Measurements from ENCODE around the gene TLCD2.
"Not testable (repeated sequence)": the region's sequence is repeated elsewhere in the genome, so short reads cannot be mapped to it uniquely, and the experiment has no call there.

Gene TLCD2

DNA sequence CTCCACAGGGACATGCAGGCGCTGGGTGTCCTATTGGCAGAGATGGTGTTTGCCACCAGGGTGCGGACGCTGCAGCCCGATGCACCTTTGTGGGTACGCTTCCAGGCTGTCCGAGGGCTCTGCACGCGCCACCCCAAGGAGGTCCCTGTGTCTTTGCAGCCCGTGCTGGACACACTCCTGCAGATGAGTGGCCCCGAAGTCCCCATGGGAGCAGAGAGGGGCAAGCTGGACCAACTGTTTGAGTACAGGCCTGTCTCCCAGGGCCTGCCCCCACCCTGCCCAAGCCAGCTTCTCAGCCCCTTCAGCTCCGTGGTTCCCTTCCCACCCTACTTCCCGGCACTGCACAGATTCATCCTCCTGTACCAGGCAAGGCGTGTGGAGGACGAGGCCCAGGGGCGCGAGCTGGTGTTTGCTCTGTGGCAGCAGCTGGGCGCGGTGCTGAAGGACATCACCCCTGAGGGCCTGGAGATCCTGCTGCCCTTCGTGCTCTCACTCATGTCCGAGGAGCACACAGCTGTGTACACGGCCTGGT is 17.1 kb upstream of the TLCD2 start:
- Histone ChIP-seq H3K4me3 (ENCODE audit: low read length in 2 of 2) (no peak overlapping the region), H3K36me3 (ENCODE audit: control insufficient read depth in 2 of 2, insufficient read depth in 2 of 2, low read length in 2 of 2) (peaks cover 9 to 21% of the 10 kb centered on the region in 2 donors), H3K9ac (ENCODE audit: low read depth in 1 of 2, low read length in 2 of 2) (no peak overlapping the region), H3K27me3 (ENCODE audit: control insufficient read depth in 2 of 2, insufficient read depth in 2 of 2, low read length in 2 of 2) (no peaks in the 10 kb centered on the region), H3K9me3 (ENCODE audit: control insufficient read depth in 2 of 2, low read length in 2 of 2) (no peaks in the 10 kb centered on the region), H3K4me1 (ENCODE audit: control insufficient read depth in 2 of 2, insufficient read depth in 2 of 2, low read length in 2 of 2) (peaks cover 19 to 23% of the 10 kb centered on the region in 2 donors), H3K27ac (ENCODE audit: low read depth in 2 of 2, low read length in 2 of 2) (no peak overlapping the region)

DNA sequence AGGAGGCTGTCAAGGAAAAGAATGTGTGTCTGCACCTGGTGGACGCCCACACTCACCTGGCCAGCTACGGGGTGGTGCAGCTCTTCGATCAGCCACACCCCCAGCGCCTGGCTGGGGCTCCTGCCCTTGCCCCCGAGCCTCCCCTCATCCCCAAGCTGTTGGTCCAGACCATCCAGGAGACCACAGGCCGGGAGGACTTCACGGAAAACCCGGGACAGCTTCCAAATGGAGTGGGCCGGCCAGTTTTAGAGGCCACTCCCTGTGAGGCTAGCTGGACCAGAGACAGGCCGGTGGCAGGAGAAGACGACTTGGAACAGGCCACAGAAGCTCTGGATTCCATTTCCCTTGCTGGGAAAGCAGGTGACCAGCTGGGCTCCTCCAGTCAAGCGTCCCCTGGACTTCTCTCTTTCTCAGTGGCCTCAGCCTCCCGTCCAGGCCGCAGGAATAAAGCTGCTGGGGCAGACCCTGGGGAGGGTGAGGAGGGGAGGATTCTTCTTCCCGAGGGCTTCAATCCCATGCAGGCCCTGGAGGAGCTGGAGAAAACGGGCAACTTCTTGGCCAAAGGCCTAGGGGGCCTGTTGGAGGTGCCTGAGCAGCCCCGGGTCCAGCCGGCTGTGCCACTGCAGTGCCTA is 16.6 kb upstream of the TLCD2 start:
- H3K9me3 ChIP-seq (ENCODE audit: control insufficient read depth in 2 of 2, low read length in 2 of 2), result no peaks in the 10 kb centered on the region
- H3K4me1 ChIP-seq (ENCODE audit: control insufficient read depth in 2 of 2, insufficient read depth in 2 of 2, low read length in 2 of 2), result peaks cover 19 to 23% of the 10 kb centered on the region in 2 donors
- peaks cover 9 to 21% of the 10 kb centered on the region in 2 donors for H3K36me3 ChIP-seq (ENCODE audit: control insufficient read depth in 2 of 2, insufficient read depth in 2 of 2, low read length in 2 of 2)
- H3K27ac ChIP-seq (ENCODE audit: low read depth in 2 of 2, low read length in 2 of 2), result no peak overlapping the region
- no peaks in the 10 kb centered on the region for H3K27me3 ChIP-seq (ENCODE audit: control insufficient read depth in 2 of 2, insufficient read depth in 2 of 2, low read length in 2 of 2)
- no peak overlapping the region for H3K9ac ChIP-seq (ENCODE audit: low read depth in 1 of 2, low read length in 2 of 2)
- no peak overlapping the region for H3K4me3 ChIP-seq (ENCODE audit: low read length in 2 of 2)

DNA sequence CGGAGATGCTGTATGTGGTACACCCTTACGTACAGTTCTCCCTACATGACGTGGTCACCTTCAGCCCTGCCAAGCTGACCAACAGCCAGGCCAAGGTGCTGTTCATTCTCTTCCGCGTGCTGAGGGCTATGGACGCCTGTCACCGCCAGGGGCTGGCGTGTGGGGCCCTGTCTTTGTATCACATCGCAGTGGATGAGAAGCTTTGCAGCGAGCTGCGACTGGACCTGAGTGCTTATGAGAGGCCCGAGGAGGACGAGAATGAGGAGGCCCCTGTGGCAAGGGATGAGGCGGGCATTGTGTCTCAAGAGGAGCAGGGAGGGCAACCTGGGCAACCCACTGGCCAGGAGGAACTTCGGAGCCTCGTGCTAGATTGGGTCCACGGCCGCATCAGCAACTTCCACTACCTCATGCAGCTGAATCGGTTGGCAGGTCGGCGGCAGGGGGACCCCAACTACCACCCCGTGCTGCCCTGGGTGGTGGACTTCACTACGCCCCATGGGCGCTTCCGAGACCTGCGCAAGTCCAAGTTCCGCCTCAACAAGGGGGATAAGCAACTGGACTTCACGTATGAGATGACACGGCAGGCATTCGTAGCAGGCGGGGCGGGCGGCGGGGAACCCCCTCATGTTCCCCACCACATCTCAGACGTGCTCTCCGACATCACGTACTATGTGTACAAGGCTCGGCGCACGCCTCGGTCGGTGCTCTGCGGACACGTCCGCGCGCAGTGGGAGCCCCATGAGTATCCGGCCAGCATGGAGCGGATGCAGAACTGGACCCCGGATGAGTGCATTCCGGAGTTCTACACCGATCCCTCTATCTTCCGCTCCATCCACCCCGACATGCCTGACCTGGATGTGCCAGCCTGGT is 15.7 kb upstream of the TLCD2 start:
- Histone ChIP-seq H3K27ac (ENCODE audit: low read depth in 2 of 2, low read length in 2 of 2) (no peak overlapping the region), H3K9ac (ENCODE audit: low read depth in 1 of 2, low read length in 2 of 2) (peak overlapping the region; percentile 6 to 65)

DNA sequence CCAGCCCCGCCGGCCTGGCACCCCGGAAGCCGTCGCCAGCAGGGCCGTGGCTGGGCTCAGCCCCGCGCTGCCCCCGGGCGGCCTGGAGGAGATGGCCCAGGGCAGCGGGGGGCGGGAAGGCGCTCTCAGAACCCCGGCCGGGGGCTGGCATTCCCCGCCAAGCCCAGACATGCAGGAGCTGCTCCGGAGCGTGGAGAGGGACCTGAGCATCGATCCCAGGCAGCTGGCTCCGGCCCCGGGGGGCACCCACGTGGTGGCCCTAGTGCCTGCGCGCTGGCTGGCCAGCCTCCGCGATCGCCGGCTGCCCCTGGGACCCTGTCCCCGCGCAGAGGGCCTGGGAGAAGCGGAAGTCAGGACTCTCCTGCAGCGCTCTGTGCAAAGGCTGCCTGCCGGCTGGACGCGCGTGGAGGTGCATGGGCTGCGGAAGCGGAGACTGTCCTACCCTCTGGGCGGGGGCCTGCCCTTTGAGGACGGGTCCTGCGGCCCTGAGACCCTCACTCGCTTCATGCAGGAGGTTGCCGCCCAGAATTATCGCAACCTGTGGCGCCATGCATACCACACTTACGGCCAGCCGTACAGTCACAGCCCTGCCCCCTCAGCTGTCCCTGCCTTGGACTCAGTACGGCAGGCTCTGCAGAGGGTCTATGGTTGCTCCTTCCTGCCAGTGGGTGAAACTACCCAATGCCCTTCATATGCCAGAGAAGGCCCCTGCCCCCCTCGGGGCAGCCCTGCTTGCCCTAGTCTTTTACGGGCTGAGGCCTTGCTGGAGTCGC is 14.9 kb upstream of the TLCD2 start:
- Histone ChIP-seq H3K4me3 (ENCODE audit: low read length in 2 of 2) (peak overlapping the region; percentile 78 to 86), H3K9ac (ENCODE audit: low read depth in 1 of 2, low read length in 2 of 2) (peak overlapping the region in 1 of 2 donors; percentile 65), H3K9me3 (ENCODE audit: control insufficient read depth in 2 of 2, low read length in 2 of 2) (no peaks in the 10 kb centered on the region), H3K4me1 (ENCODE audit: control insufficient read depth in 2 of 2, insufficient read depth in 2 of 2, low read length in 2 of 2) (peaks cover 15 to 21% of the 10 kb centered on the region in 2 donors), H3K27ac (ENCODE audit: low read depth in 2 of 2, low read length in 2 of 2) (peak overlapping the region; percentile 39 to 86), H3K36me3 (ENCODE audit: control insufficient read depth in 2 of 2, insufficient read depth in 2 of 2, low read length in 2 of 2) (peaks cover 9 to 19% of the 10 kb centered on the region in 2 donors), H3K27me3 (ENCODE audit: control insufficient read depth in 2 of 2, insufficient read depth in 2 of 2, low read length in 2 of 2) (no peaks in the 10 kb centered on the region)

More for the DNA sequence above, 15.7 kb upstream of the TLCD2 start:
- H3K4me3 ChIP-seq (ENCODE audit: low read length in 2 of 2), result peak overlapping the region; percentile 78 to 86
- no peaks in the 10 kb centered on the region for H3K9me3 ChIP-seq (ENCODE audit: control insufficient read depth in 2 of 2, low read length in 2 of 2)
- H3K36me3 ChIP-seq (ENCODE audit: control insufficient read depth in 2 of 2, insufficient read depth in 2 of 2, low read length in 2 of 2), result peaks cover 9 to 19% of the 10 kb centered on the region in 2 donors
- peaks cover 19 to 22% of the 10 kb centered on the region in 2 donors for H3K4me1 ChIP-seq (ENCODE audit: control insufficient read depth in 2 of 2, insufficient read depth in 2 of 2, low read length in 2 of 2)
- no peaks in the 10 kb centered on the region for H3K27me3 ChIP-seq (ENCODE audit: control insufficient read depth in 2 of 2, insufficient read depth in 2 of 2, low read length in 2 of 2)

DNA sequence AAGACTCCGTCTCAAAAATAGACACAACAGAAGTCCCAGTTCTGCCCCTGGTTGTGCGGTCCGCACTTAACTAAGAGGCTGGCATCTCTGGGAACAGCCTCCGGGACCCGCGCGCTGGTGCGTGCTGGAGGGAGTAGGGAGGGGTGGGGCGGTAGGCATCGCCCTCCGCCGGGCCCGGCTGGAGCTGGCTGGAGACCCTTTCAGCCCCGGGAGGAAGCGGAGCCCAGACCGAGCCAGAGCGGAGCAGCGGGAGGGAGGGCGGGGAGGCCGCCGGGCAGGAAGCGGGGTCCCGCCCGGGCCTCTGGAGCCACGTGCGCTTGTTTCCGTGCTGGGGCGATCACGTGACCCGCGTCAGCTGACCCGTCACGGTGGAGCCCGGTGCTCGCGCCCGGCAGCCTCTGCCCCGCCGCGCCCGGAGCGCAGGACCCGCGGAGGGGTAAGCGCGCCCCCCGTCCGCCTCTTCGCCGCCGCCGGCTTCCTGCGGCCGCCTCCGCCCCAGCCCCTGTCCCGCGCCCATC is 14.2 kb upstream of the TLCD2 start, which contains the start of gene WDR81:
TSS of gene WDR81 (plus strand) at position 354 of the 518 bp plus-strand sequence. CDS start 256 bp downstream, outside the sequence.
- Histone ChIP-seq H3K9ac (ENCODE audit: low read depth in 1 of 2, low read length in 2 of 2) (peak within 1 kb of the TSS; percentile 52 to 65), H3K4me1 (ENCODE audit: control insufficient read depth in 2 of 2, insufficient read depth in 2 of 2, low read length in 2 of 2) (peaks cover 15 to 21% of the 10 kb centered on the region in 2 donors), H3K4me3 (ENCODE audit: low read length in 2 of 2) (peak within 1 kb of the TSS; percentile 78 to 86)

GRCh38 chr17:1722022-1722421 is 11.8 kb upstream of the TLCD2 start:
- not testable (repeated sequence) for H3K9ac ChIP-seq (ENCODE audit: low read depth in 1 of 2, low read length in 2 of 2); H3K4me3 ChIP-seq (ENCODE audit: low read length in 2 of 2); H3K9me3 ChIP-seq (ENCODE audit: control insufficient read depth in 2 of 2, low read length in 2 of 2); H3K36me3 ChIP-seq (ENCODE audit: control insufficient read depth in 2 of 2, insufficient read depth in 2 of 2, low read length in 2 of 2); H3K27me3 ChIP-seq (ENCODE audit: control insufficient read depth in 2 of 2, insufficient read depth in 2 of 2, low read length in 2 of 2)
- Histone ChIP-seq H3K27ac (ENCODE audit: low read depth in 2 of 2, low read length in 2 of 2) (peak overlapping the region in 1 of 2 donors; percentile 82), H3K4me1 (ENCODE audit: control insufficient read depth in 2 of 2, insufficient read depth in 2 of 2, low read length in 2 of 2) (peaks cover 23 to 29% of the 10 kb centered on the region in 2 donors)

More for the DNA sequence above, 14.2 kb upstream of the TLCD2 start, which contains the start of gene WDR81:
- H3K36me3 ChIP-seq (ENCODE audit: control insufficient read depth in 2 of 2, insufficient read depth in 2 of 2, low read length in 2 of 2), result peaks cover 9 to 19% of the 10 kb centered on the region in 2 donors
- H3K27ac ChIP-seq (ENCODE audit: low read depth in 2 of 2, low read length in 2 of 2), result peak within 1 kb of the TSS; percentile 74 to 86
- H3K27me3 ChIP-seq (ENCODE audit: control insufficient read depth in 2 of 2, insufficient read depth in 2 of 2, low read length in 2 of 2), result no peaks in the 10 kb centered on the region
- no peaks in the 10 kb centered on the region for H3K9me3 ChIP-seq (ENCODE audit: control insufficient read depth in 2 of 2, low read length in 2 of 2)

GRCh38 chr17:1720856-1721386 is 10.7 kb upstream of the TLCD2 start:
- H3K4me1 ChIP-seq (ENCODE audit: control insufficient read depth in 2 of 2, insufficient read depth in 2 of 2, low read length in 2 of 2), result peaks cover 23 to 33% of the 10 kb centered on the region in 2 donors
- H3K36me3 ChIP-seq (ENCODE audit: control insufficient read depth in 2 of 2, insufficient read depth in 2 of 2, low read length in 2 of 2), result no peaks in the 10 kb centered on the region
- no peak overlapping the region for H3K27ac ChIP-seq (ENCODE audit: low read depth in 2 of 2, low read length in 2 of 2)
- peak overlapping the region in 1 of 2 donors; percentile 48 for H3K9ac ChIP-seq (ENCODE audit: low read depth in 1 of 2, low read length in 2 of 2)
- peak overlapping the region; percentile 42 to 55 for H3K4me3 ChIP-seq (ENCODE audit: low read length in 2 of 2)
- H3K9me3 ChIP-seq (ENCODE audit: control insufficient read depth in 2 of 2, low read length in 2 of 2), result no peaks in the 10 kb centered on the region
- H3K27me3 ChIP-seq (ENCODE audit: control insufficient read depth in 2 of 2, insufficient read depth in 2 of 2, low read length in 2 of 2), result no peaks in the 10 kb centered on the region

- Histone ChIP-seq H3K36me3 (ENCODE audit: control insufficient read depth in 2 of 2, insufficient read depth in 2 of 2, low read length in 2 of 2) (peaks cover 1 to 2% of the 10 kb centered on the region in 2 donors), H3K9ac (ENCODE audit: low read depth in 1 of 2, low read length in 2 of 2) (no peak overlapping the region), H3K27ac (ENCODE audit: low read depth in 2 of 2, low read length in 2 of 2) (peak overlapping the region in 1 of 2 donors; percentile 100), H3K4me3 (ENCODE audit: low read length in 2 of 2) (no peak overlapping the region), H3K4me1 (ENCODE audit: control insufficient read depth in 2 of 2, insufficient read depth in 2 of 2, low read length in 2 of 2) (peaks cover 26 to 33% of the 10 kb centered on the region in 2 donors), H3K27me3 (ENCODE audit: control insufficient read depth in 2 of 2, insufficient read depth in 2 of 2, low read length in 2 of 2) (no peaks in the 10 kb centered on the region), H3K9me3 (ENCODE audit: control insufficient read depth in 2 of 2, low read length in 2 of 2) (no peaks in the 10 kb centered on the region)
Observed at GRCh38 chr17:1718362-1719165, 8.4 kb upstream of the TLCD2 start.
